ENCODE results near the gene SULF2. TPM values are rescaled to one million over a fixed set of nuclear protein-coding genes. Genes with fewer than 3 reads are reported as not detected.

The SULF2 gene
- total and polyA plus RNA-seq, 2 experiments from 2014 or later: 49.0 to 66.6 TPM

DNA sequence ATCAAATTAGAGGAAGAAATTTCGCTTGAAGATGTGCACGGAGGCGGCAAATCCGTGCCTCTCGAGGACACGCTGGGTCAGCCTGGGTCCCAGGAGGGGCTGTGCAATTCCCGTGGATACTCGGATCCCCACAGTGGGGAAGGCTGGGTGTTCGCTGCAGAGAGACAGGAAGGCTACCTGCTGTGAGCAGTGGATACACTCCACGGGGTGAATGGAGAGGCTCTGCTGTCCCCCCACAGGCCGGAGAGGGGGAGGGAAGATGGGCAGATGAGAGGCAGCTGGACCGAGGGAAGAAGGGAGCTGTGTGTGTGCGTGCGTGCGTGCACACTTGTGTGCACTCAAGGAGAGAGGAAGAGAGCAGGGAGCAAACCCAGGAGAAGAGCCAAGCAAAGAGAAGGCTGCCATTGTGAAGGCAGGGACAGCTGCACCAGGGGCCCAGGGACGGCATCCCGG lies 57.3 kb downstream of the SULF2 start:
- Histone ChIP-seq H3K4me3 (no peak overlapping the region), H4K20me1 (ENCODE audit: insufficient read depth, poor library complexity, severe bottlenecking) (no peaks in the 10 kb centered on the region), H3K4me1 (ENCODE audit: insufficient read depth) (no peaks in the 10 kb centered on the region), H3K9me3 (ENCODE audit: low read depth) (no peaks in the 10 kb centered on the region), H2AFZ (no peak overlapping the region), H3K27ac (no peak overlapping the region), H3K79me2 (no peaks in the 10 kb centered on the region), H3K9me2 (replicated peaks; ENCODE audit: insufficient read depth) (no peaks in the 10 kb centered on the region), H3K4me2 (no peak overlapping the region), H3K27me3 (no peaks in the 10 kb centered on the region), H3K36me3 (replicated peaks; ENCODE audit: insufficient read depth, low read depth) (no peaks in the 10 kb centered on the region)
- WGBS (ENCODE audit: low lambda C conversion rate, missing lambda C conversion rate): 88% methylated on average over 14 of the region's 17 CpGs
- DNase-seq (ENCODE audit: low spot score): no peak
- TF ChIP-seq EZH2 (IDR thresholded peaks at IDR 0.05; ENCODE audit: borderline replicate concordance) (no peak), EZH2phosphoT487 (IDR thresholded peaks at IDR 0.05; ENCODE audit: low read depth, severe bottlenecking, unreplicated experiment) (no peak)
- TF ChIP-seq, protein P1, sequence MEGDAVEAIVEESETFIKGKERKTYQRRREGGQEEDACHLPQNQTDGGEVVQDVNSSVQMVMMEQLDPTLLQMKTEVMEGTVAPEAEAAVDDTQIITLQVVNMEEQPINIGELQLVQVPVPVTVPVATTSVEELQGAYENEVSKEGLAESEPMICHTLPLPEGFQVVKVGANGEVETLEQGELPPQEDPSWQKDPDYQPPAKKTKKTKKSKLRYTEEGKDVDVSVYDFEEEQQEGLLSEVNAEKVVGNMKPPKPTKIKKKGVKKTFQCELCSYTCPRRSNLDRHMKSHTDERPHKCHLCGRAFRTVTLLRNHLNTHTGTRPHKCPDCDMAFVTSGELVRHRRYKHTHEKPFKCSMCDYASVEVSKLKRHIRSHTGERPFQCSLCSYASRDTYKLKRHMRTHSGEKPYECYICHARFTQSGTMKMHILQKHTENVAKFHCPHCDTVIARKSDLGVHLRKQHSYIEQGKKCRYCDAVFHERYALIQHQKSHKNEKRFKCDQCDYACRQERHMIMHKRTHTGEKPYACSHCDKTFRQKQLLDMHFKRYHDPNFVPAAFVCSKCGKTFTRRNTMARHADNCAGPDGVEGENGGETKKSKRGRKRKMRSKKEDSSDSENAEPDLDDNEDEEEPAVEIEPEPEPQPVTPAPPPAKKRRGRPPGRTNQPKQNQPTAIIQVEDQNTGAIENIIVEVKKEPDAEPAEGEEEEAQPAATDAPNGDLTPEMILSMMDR (IDR thresholded peaks at IDR 0.05; ENCODE audit: poor library complexity): no peak

- Histone ChIP-seq H3K9me3 (ENCODE audit: low read depth) (no peaks in the 10 kb centered on the region), H3K9me2 (replicated peaks; ENCODE audit: insufficient read depth) (no peaks in the 10 kb centered on the region), H4K20me1 (ENCODE audit: insufficient read depth, poor library complexity, severe bottlenecking) (no peaks in the 10 kb centered on the region), H3K4me1 (ENCODE audit: insufficient read depth) (no peaks in the 10 kb centered on the region), H3K4me3 (no peak overlapping the region), H3K36me3 (replicated peaks; ENCODE audit: insufficient read depth, low read depth) (no peaks in the 10 kb centered on the region), H3K4me2 (no peak overlapping the region), H3K79me2 (no peaks in the 10 kb centered on the region), H3K27ac (no peak overlapping the region), H2AFZ (no peak overlapping the region), H3K27me3 (no peaks in the 10 kb centered on the region)
- 94% methylated on average over 18 of the region's 18 CpGs for WGBS (ENCODE audit: low lambda C conversion rate, missing lambda C conversion rate)
- no peak for TF ChIP-seq EZH2 (IDR thresholded peaks at IDR 0.05; ENCODE audit: borderline replicate concordance)
- TF ChIP-seq EZH2phosphoT487 (IDR thresholded peaks at IDR 0.05; ENCODE audit: low read depth, severe bottlenecking, unreplicated experiment): no peak
- TF ChIP-seq, protein P1 (IDR thresholded peaks at IDR 0.05; ENCODE audit: poor library complexity): no peak
- DNase-seq (ENCODE audit: low spot score): no peak
Measured at GRCh38 chr20:47727170-47727880, 58.0 kb downstream of the SULF2 start.

DNA sequence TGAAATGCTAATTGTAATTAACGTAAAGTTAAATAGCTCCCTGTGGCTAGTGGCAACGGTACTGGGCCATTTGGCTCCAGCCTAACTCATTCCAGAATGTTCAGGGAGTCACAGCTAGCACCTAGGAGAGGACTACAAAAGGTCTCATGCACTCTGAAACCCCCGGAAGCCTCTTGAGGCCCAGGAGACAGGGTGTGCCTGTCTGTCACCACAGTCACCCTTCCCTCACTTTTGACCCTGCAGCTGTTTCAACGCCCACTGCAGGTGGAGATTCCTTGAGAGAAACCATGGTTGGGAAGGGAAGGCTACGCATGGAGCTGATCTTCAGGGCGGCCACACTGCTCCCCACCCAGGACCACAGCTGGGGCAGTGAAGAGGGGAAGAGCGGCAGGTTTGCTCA lies 58.6 kb downstream of the SULF2 start:
- no peaks in the 10 kb centered on the region for H4K20me1 ChIP-seq (ENCODE audit: insufficient read depth, poor library complexity, severe bottlenecking)
- no peaks in the 10 kb centered on the region for H3K27me3 ChIP-seq
- no peaks in the 10 kb centered on the region for H3K9me3 ChIP-seq (ENCODE audit: low read depth)
- no peak overlapping the region for H3K4me3 ChIP-seq
- no peaks in the 10 kb centered on the region for H3K4me1 ChIP-seq (ENCODE audit: insufficient read depth)
- DNase-seq (ENCODE audit: low spot score): no peak
- H2AFZ ChIP-seq: no peak overlapping the region
- no peaks in the 10 kb centered on the region for H3K36me3 ChIP-seq (replicated peaks; ENCODE audit: insufficient read depth, low read depth)
- no peak overlapping the region for H3K27ac ChIP-seq
- TF ChIP-seq, protein P1 (IDR thresholded peaks at IDR 0.05; ENCODE audit: poor library complexity): no peak
- TF ChIP-seq EZH2phosphoT487 (IDR thresholded peaks at IDR 0.05; ENCODE audit: low read depth, severe bottlenecking, unreplicated experiment) (no peak), EZH2 (IDR thresholded peaks at IDR 0.05; ENCODE audit: borderline replicate concordance) (no peak)
- no peaks in the 10 kb centered on the region for H3K79me2 ChIP-seq
- no peaks in the 10 kb centered on the region for H3K9me2 ChIP-seq (replicated peaks; ENCODE audit: insufficient read depth)
- no peak overlapping the region for H3K4me2 ChIP-seq
- WGBS (ENCODE audit: low lambda C conversion rate, missing lambda C conversion rate): 90% methylated on average over 7 of the region's 7 CpGs

Data from hepatocyte (in vitro differentiated cells).